ENCODE data around the gene ASIC2.

The ASIC2 gene

DNA sequence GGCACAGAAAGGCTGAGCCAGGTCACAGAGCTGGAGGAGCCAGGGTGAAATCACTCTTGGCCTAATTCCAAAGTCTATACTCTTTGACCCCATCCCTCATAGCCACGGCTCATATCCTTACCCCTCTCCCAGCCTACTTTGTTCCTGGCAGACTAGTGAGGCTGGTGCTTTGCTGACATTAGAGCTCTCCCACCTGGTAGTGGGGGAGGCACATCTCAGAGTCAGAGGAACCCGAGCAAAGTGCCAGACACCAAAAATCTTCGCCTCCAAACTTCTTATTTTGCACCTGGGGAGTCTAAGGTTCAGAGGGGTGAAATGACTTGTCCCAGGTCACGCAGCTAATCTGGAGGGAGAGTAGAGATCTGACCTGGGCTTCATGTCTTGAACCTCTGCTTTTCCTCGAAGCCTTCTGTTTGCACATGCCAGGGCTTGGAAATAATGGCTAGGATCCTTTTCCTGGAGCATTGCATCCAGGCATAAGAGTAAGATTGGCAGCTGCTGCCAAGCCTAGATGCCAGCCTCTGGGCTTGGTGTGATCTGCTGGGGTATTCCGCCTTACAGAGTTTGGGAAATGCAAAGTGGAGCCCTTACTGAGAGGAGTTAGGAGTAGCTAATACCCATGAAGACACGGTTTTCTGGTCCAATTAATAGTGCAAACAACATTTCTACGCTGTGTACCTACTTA, 174.6 kb downstream of the ASIC2 start:
- Histone ChIP-seq H3K36me3 (ENCODE audit: insufficient read depth, low read length) (no peaks in the 10 kb centered on the region), H3F3A (ENCODE audit: insufficient read depth, low read length) (no peaks in the 10 kb centered on the region), H2AFZ (ENCODE audit: low read length) (no peak overlapping the region), H3K4me3 (ENCODE audit: low read depth, low read length, poor library complexity, severe bottlenecking) (no peak overlapping the region), H4K20me1 (ENCODE audit: insufficient read depth, low read length) (no peaks in the 10 kb centered on the region), H3K27ac (ENCODE audit: low read depth, low read length, poor library complexity, severe bottlenecking) (no peak overlapping the region), H3K9ac (ENCODE audit: low read length) (no peak overlapping the region), H3K79me2 (ENCODE audit: insufficient read depth, low read length) (no peaks in the 10 kb centered on the region), H3K4me2 (ENCODE audit: low read length) (no peak overlapping the region), H3K9me2 (ENCODE audit: low read depth, low read length) (no peaks in the 10 kb centered on the region), H3K4me1 (ENCODE audit: insufficient read depth, low read length, severe bottlenecking) (no peaks in the 10 kb centered on the region), H3K9me3 (ENCODE audit: low read length) (no peaks in the 10 kb centered on the region), H3K27me3 (ENCODE audit: insufficient read depth, low read length) (no peaks in the 10 kb centered on the region)
- no peak for TF ChIP-seq EZH2 (IDR thresholded peaks at IDR 0.05; ENCODE audit: borderline replicate concordance, low read length)
- TF ChIP-seq, protein P1, sequence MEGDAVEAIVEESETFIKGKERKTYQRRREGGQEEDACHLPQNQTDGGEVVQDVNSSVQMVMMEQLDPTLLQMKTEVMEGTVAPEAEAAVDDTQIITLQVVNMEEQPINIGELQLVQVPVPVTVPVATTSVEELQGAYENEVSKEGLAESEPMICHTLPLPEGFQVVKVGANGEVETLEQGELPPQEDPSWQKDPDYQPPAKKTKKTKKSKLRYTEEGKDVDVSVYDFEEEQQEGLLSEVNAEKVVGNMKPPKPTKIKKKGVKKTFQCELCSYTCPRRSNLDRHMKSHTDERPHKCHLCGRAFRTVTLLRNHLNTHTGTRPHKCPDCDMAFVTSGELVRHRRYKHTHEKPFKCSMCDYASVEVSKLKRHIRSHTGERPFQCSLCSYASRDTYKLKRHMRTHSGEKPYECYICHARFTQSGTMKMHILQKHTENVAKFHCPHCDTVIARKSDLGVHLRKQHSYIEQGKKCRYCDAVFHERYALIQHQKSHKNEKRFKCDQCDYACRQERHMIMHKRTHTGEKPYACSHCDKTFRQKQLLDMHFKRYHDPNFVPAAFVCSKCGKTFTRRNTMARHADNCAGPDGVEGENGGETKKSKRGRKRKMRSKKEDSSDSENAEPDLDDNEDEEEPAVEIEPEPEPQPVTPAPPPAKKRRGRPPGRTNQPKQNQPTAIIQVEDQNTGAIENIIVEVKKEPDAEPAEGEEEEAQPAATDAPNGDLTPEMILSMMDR (IDR thresholded peaks at IDR 0.05; ENCODE audit: low read length): no peak

DNA sequence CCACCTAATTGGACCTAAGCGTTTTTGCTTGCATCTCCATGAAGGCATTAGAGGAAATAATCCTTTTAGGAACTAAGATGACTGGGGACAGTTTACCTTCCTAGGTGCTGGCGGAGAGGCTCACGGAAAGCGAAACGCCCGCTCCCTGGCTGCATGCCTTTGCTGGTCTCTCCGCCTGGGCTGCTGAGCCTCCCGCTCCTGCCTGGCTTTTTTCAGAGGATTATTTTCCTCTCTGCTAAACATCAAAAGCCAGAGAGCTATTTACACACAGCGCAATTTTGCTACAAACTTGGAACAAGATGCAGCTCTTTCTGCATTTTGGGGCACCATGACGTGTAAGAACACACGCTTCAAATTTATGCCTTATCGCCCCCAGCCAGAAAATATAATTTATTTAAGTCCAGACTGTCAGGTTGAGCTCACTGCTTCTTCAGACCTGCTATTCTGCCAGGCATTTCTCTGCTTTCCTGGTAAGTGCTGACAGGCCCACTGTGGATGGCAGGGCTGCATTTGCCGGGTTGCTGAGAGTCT, 177.0 kb downstream of the ASIC2 start:
- no peak overlapping the region for H3K4me2 ChIP-seq (ENCODE audit: low read length)
- no peaks in the 10 kb centered on the region for H3K9me2 ChIP-seq (ENCODE audit: low read depth, low read length)
- no peaks in the 10 kb centered on the region for H4K20me1 ChIP-seq (ENCODE audit: insufficient read depth, low read length)
- H3K4me1 ChIP-seq (ENCODE audit: insufficient read depth, low read length, severe bottlenecking): no peaks in the 10 kb centered on the region
- H3K9me3 ChIP-seq (ENCODE audit: low read length): no peaks in the 10 kb centered on the region
- H3K27ac ChIP-seq (ENCODE audit: low read depth, low read length, poor library complexity, severe bottlenecking): no peak overlapping the region
- H2AFZ ChIP-seq (ENCODE audit: low read length): no peak overlapping the region
- H3K36me3 ChIP-seq (ENCODE audit: insufficient read depth, low read length): no peaks in the 10 kb centered on the region
- H3K27me3 ChIP-seq (ENCODE audit: insufficient read depth, low read length): no peaks in the 10 kb centered on the region
- H3K79me2 ChIP-seq (ENCODE audit: insufficient read depth, low read length): no peaks in the 10 kb centered on the region
- H3K9ac ChIP-seq (ENCODE audit: low read length): no peak overlapping the region
- no peak overlapping the region for H3K4me3 ChIP-seq (ENCODE audit: low read depth, low read length, poor library complexity, severe bottlenecking)
- no peaks in the 10 kb centered on the region for H3F3A ChIP-seq (ENCODE audit: insufficient read depth, low read length)
- TF ChIP-seq, protein P1 (IDR thresholded peaks at IDR 0.05; ENCODE audit: low read length): no peak
- no peak for TF ChIP-seq EZH2 (IDR thresholded peaks at IDR 0.05; ENCODE audit: borderline replicate concordance, low read length)

DNA sequence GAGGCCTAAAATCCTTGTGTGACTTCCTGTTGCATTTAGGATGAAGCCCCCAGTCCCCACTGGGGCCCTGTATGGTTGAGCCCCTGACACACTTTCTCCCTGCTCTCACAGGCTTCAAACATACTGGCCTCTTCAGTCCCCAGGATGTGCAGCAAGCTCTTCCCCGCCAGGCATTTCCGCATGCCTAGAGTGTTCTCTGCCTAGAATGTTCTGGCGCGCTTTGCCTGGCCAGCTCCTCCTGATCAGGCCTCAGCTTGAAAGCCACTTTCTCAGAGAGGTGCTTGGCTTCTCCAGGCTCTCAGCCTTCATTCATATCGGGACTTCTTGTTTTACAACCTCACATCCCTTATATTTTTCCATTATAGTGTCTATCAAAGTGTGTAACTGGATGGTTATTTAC, 177.7 kb downstream of the ASIC2 start:
- Histone ChIP-seq H4K20me1 (ENCODE audit: insufficient read depth, low read length) (no peaks in the 10 kb centered on the region), H3K79me2 (ENCODE audit: insufficient read depth, low read length) (no peaks in the 10 kb centered on the region), H3F3A (ENCODE audit: insufficient read depth, low read length) (no peaks in the 10 kb centered on the region), H3K4me2 (ENCODE audit: low read length) (no peak overlapping the region), H3K36me3 (ENCODE audit: insufficient read depth, low read length) (no peaks in the 10 kb centered on the region), H3K9me2 (ENCODE audit: low read depth, low read length) (no peaks in the 10 kb centered on the region), H2AFZ (ENCODE audit: low read length) (no peak overlapping the region), H3K27ac (ENCODE audit: low read depth, low read length, poor library complexity, severe bottlenecking) (no peak overlapping the region), H3K27me3 (ENCODE audit: insufficient read depth, low read length) (no peaks in the 10 kb centered on the region), H3K4me1 (ENCODE audit: insufficient read depth, low read length, severe bottlenecking) (no peaks in the 10 kb centered on the region), H3K9ac (ENCODE audit: low read length) (no peak overlapping the region), H3K4me3 (ENCODE audit: low read depth, low read length, poor library complexity, severe bottlenecking) (no peak overlapping the region), H3K9me3 (ENCODE audit: low read length) (no peaks in the 10 kb centered on the region)
- TF ChIP-seq, protein P1 (IDR thresholded peaks at IDR 0.05; ENCODE audit: low read length): no peak
- TF ChIP-seq EZH2 (IDR thresholded peaks at IDR 0.05; ENCODE audit: borderline replicate concordance, low read length): no peak

Data from OCI-LY1 (cell line).